Kidney (tissue), 14 donors: ENCODE measurements around the gene NHEJ1. TPM values are rescaled to one million over a fixed set of nuclear protein-coding genes. Genes with fewer than 3 reads are reported as not detected.

ENCODE experiments used
- DNase-seq, 5 donors: peaks; one replicate each; pipeline ENCODE4 v3.0.0-alpha.2; 2013 to 2020
- FAIRE-seq: peaks from 2 replicates; lab custom pipeline; 2012; peaks lifted over from hg19 to GRCh38; lab: Jason Lieb, UNC
- H3K27ac ChIP-seq, 2 donors: one replicate each; pipeline ENCODE4 v1.7.0; 2013; ENCODE audit warnings: low read depth in 2 of 2, low read length in 2 of 2, inconsistent platforms in 1 of 2
- H3K27me3 ChIP-seq: one replicate; pipeline ENCODE4 v1.7.1; 2013; ENCODE audit warnings: low read length, inconsistent platforms; ENCODE audit not compliant: control insufficient read depth, insufficient read depth
- H3K36me3 ChIP-seq, 3 donors: one replicate each; pipeline versions ENCODE4 v1.7.0 to v1.7.1; 2013; ENCODE audit warnings: low read length in 3 of 3, control low read depth in 1 of 3, inconsistent platforms in 1 of 3; ENCODE audit not compliant: insufficient read depth in 3 of 3, control insufficient read depth in 2 of 3
- H3K4me1 ChIP-seq, 3 donors: one replicate each; pipeline versions ENCODE4 v1.7.0 to v1.7.1; 2013; ENCODE audit warnings: low read length in 3 of 3, inconsistent platforms in 1 of 3, low read depth in 1 of 3; ENCODE audit not compliant: control insufficient read depth in 2 of 3, insufficient read depth in 2 of 3
- H3K4me3 ChIP-seq, 3 donors: one replicate each; pipeline versions ENCODE4 v1.7.0 to v1.8.1; 2013; ENCODE audit warnings: low read length in 3 of 3, control low read depth in 1 of 3, inconsistent platforms in 1 of 3
- H3K9ac ChIP-seq, 3 donors: one replicate each; pipeline versions ENCODE4 v1.7.0 to v1.7.1; 2013; ENCODE audit warnings: low read length in 3 of 3, control low read depth in 1 of 3, inconsistent platforms in 1 of 3
- H3K9me3 ChIP-seq, 3 donors: one replicate each; pipeline versions ENCODE4 v1.7.0 to v1.7.1; 2013; ENCODE audit warnings: low read length in 3 of 3, control low read depth in 1 of 3, inconsistent platforms in 1 of 3; ENCODE audit not compliant: control insufficient read depth in 2 of 3, insufficient read depth in 1 of 3
- CTCF ChIP-seq: IDR thresholded peaks from 3 replicates; pipeline ENCODE4 v1.5.1; 2012; ENCODE audit warnings: mild to moderate bottlenecking, moderate library complexity, borderline replicate concordance; ENCODE audit not compliant: insufficient read depth; ENCODE audit errors: extremely low read depth
- intact Hi-C: fragments of 100-400 bp; cut with DNase I; formaldehyde crosslinking; loops from one replicate; pipeline ENCODE4 v1.11.1; 2022
- polyA plus RNA-seq: library from polyadenylated mRNA; stranded (reverse); fragments of 350-450 nt; fragmentation: Illumina TruSeq; extraction: RNeasy Lipid Tissue Mini Kit (QIAGEN cat#74804); gene quantifications from one replicate; pipeline ENCODE4 v1.2.3, GENCODE V29; 2014; ENCODE audit warnings: low read depth, low replicate concordance; ENCODE audit not compliant: insufficient read depth
- total RNA-seq: library from RNA; stranded (reverse); fragmentation: NEBNext Ultra II Directional; extraction: Animal tissue kit (Norgen Biotek cat#: 25700); gene quantifications from one replicate; pipeline ENCODE4 v1.2.1, GENCODE V29; 2021
- donor health status: control.
- donor health status: control.
- donor health status: control.
- donor health status: control.
- donor health status: control.
- donor health status: DM: yes; HTN: yes; CAD: no.
- donor health status: Normal renal cell carcinoma (clear cell type).

The NHEJ1 gene
- total and polyA plus RNA-seq, 2 donors from 2014 or later: 17.5 to 17.7 TPM

- intact Hi-C loops: no loop called here
- FAIRE-seq: no peak
- Histone ChIP-seq H3K4me1 (peaks cover 0 to 6% (median 0%) of the 10 kb centered on the region in 3 donors), H3K36me3 (peaks cover 2 to 9% (median 6%) of the 10 kb centered on the region in 3 donors), H3K4me3 (no peak overlapping the region), H3K9ac (no peak overlapping the region), H3K27ac (no peak overlapping the region), H3K27me3 (no peaks in the 10 kb centered on the region), H3K9me3 (no peaks in the 10 kb centered on the region)
- TF ChIP-seq CTCF: no peak
- DNase-seq: no peak
Observed at GRCh38 chr2:219071131-219071816, 89.3 kb downstream of the NHEJ1 start.

GRCh38 chr2:219065484-219065883, 95.1 kb downstream of the NHEJ1 start:
- TF ChIP-seq CTCF: no peak
- Histone ChIP-seq H3K4me1 (no peaks in the 10 kb centered on the region), H3K4me3 (no peak overlapping the region), H3K36me3 (no peaks in the 10 kb centered on the region), H3K27ac (no peak overlapping the region), H3K9ac (no peak overlapping the region), H3K9me3 (no peaks in the 10 kb centered on the region), H3K27me3 (peaks cover 24% of the 10 kb centered on the region)
- intact Hi-C loops: no loop called here
- no peak for DNase-seq
- FAIRE-seq: no peak

- DNase-seq (no peak), FAIRE-seq (no peak)
- H3K36me3 ChIP-seq: no peaks in the 10 kb centered on the region
- no peak overlapping the region for H3K4me3 ChIP-seq
- TF ChIP-seq CTCF: no peak
- H3K4me1 ChIP-seq: peaks cover 0 to 14% (median 6%) of the 10 kb centered on the region in 3 donors
- no peak overlapping the region for H3K27ac ChIP-seq
- intact Hi-C loops: no loop called here
- no peak overlapping the region for H3K9ac ChIP-seq
- H3K27me3 ChIP-seq: peaks cover 41% of the 10 kb centered on the region
- H3K9me3 ChIP-seq: no peaks in the 10 kb centered on the region
Observed at GRCh38 chr2:219062081-219062480, 98.5 kb downstream of the NHEJ1 start.
